Esophagus muscularis mucosa (tissue), 4 donors: ENCODE results near the gene MTHFD2L.

Source experiments
- CTCF ChIP-seq, 3 experiments: fragments of 200-600 bp in 2 of 3; fragments of 450-650 bp in 1 of 3; sonication (generic) in 2 of 3; IDR thresholded peaks; one replicate each; pipeline ENCODE4 v1.5.1; 2017 to 2019; ENCODE audit warnings: antibody characterized with exemption in 3 of 3, mild to moderate bottlenecking in 2 of 3, moderate library complexity in 1 of 3
- EP300 ChIP-seq: sonication (generic); formaldehyde crosslinking; IDR thresholded peaks from one replicate; pipeline ENCODE4 v1.6.1; 2017; ENCODE audit warnings: antibody characterized with exemption
- POLR2A ChIP-seq: fragments of 450-650 bp; IDR thresholded peaks from one replicate; pipeline ENCODE4 v1.6.1; 2017; ENCODE audit warnings: antibody characterized with exemption, moderate library complexity, mild to moderate bottlenecking, low read depth
- POLR2AphosphoS5 ChIP-seq, 2 donors: sonication (generic); formaldehyde crosslinking; IDR thresholded peaks; one replicate each; pipeline ENCODE4 v1.6.1; 2017; ENCODE audit warnings: antibody characterized with exemption in 2 of 2

- no peak for TF ChIP-seq POLR2A
- no peak for TF ChIP-seq CTCF (IDR thresholded peaks at IDR 0.05)
- no peak for TF ChIP-seq POLR2AphosphoS5 (IDR thresholded peaks at IDR 0.05)
- TF ChIP-seq EP300, result no peak
Observed at GRCh38 chr4:74293558-74293957, 135.6 kb downstream of the MTHFD2L start.
